HAP-1 (cell line): ENCODE data around the gene ZEB1.
A peak's percentile ranks its signal among the peaks of the same experiment; 100 is the strongest.

ENCODE experiments used
- DNase-seq, 2 experiments: peaks; one replicate each; pipeline ENCODE4 v3.0.0-alpha.2; 2016 to 2020; ENCODE audit warnings: low spot score in 2 of 2
- H3K27me3 ChIP-seq: fragments of 250-450 bp; sonication (Bioruptor Pico); 2 replicates; pipeline ENCODE4 v1.5.1; 2020; ENCODE audit warnings: low read depth, mild to moderate bottlenecking, moderate library complexity
- H3K36me3 ChIP-seq: fragments of 250-450 bp; sonication (Bioruptor Pico); replicated peaks from 2 replicates; pipeline ENCODE4 v1.5.1; 2020; ENCODE audit warnings: mild to moderate bottlenecking
- H3K4me1 ChIP-seq: fragments of 250-450 bp; sonication (Bioruptor Pico); 2 replicates; pipeline ENCODE4 v1.5.1; 2020; ENCODE audit warnings: mild to moderate bottlenecking
- H3K4me3 ChIP-seq: fragments of 250-450 bp; sonication (Bioruptor Pico); 2 replicates; pipeline ENCODE4 v1.5.1; 2020; ENCODE audit warnings: mild to moderate bottlenecking, moderate library complexity
- H3K9me3 ChIP-seq: fragments of 250-450 bp; sonication (Bioruptor Pico); 2 replicates; pipeline ENCODE4 v1.5.1; 2020; ENCODE audit warnings: mild to moderate bottlenecking, moderate library complexity
- in situ Hi-C: fragments of 300-500 bp; cut with MboI; formaldehyde crosslinking; loops from 3 replicates; pipeline ENCODE4 v1.14.3; 2020; ENCODE audit warnings: low sequenced_read_pairs, inconsistent platforms, mixed read lengths

The ZEB1 gene

GRCh38 chr10:31303212-31303611, 15.8 kb upstream of the ZEB1 start:
- DNase-seq: no peak
- H3K4me1 ChIP-seq: no peaks in the 10 kb centered on the region
- in situ Hi-C loops: no loop called here
- H3K4me3 ChIP-seq: no peak overlapping the region
- no peaks in the 10 kb centered on the region; the same call in 1 of the 2 replicates for H3K36me3 ChIP-seq
- H3K9me3 ChIP-seq: no peaks in the 10 kb centered on the region
- H3K27me3 ChIP-seq: no peaks in the 10 kb centered on the region

GRCh38 chr10:31304291-31304970, 14.6 kb upstream of the ZEB1 start:
- H3K4me1 ChIP-seq: no peaks in the 10 kb centered on the region
- H3K36me3 ChIP-seq: no peaks in the 10 kb centered on the region; the same call in 1 of the 2 replicates
- H3K27me3 ChIP-seq: no peaks in the 10 kb centered on the region
- H3K9me3 ChIP-seq: no peaks in the 10 kb centered on the region
- DNase-seq: no peak
- no peak overlapping the region for H3K4me3 ChIP-seq
- in situ Hi-C loops: no loop called here

- Histone ChIP-seq H3K4me3 (no peak overlapping the region), H3K9me3 (no peaks in the 10 kb centered on the region), H3K27me3 (no peaks in the 10 kb centered on the region), H3K4me1 (peaks cover 17% of the 10 kb centered on the region), H3K36me3 (no peaks in the 10 kb centered on the region)
- in situ Hi-C loops: no loop called here
- no peak for DNase-seq
Measured at GRCh38 chr10:31313396-31313795, 5.6 kb upstream of the ZEB1 start.

- in situ Hi-C loops: no loop called here
- Histone ChIP-seq H3K9me3 (no peaks in the 10 kb centered on the region), H3K4me1 (peaks cover 17% of the 10 kb centered on the region), H3K36me3 (no peaks in the 10 kb centered on the region), H3K27me3 (no peaks in the 10 kb centered on the region), H3K4me3 (no peak overlapping the region)
- peak; percentile 34 to 43 for DNase-seq
Measured at GRCh38 chr10:31314256-31315150, 4.5 kb upstream of the ZEB1 start.

GRCh38 chr10:31315453-31315852, 3.6 kb upstream of the ZEB1 start:
- H3K4me1 ChIP-seq: peaks cover 17% of the 10 kb centered on the region
- no peak overlapping the region for H3K4me3 ChIP-seq
- no peaks in the 10 kb centered on the region for H3K27me3 ChIP-seq
- no peaks in the 10 kb centered on the region for H3K9me3 ChIP-seq
- in situ Hi-C loops: no loop called here
- DNase-seq: no peak
- no peaks in the 10 kb centered on the region for H3K36me3 ChIP-seq

GRCh38 chr10:31317171-31317570, 1.8 kb upstream of the ZEB1 start:
- H3K27me3 ChIP-seq: no peaks in the 10 kb centered on the region

GRCh38 chr10:31317652-31318381, 1.2 kb upstream of the ZEB1 start:
- H3K4me3 ChIP-seq: peak overlapping the region; percentile 88
- H3K36me3 ChIP-seq: no peaks in the 10 kb centered on the region
- DNase-seq: peak in 1 of 2 experiments; percentile 51
- no peaks in the 10 kb centered on the region for H3K27me3 ChIP-seq
- in situ Hi-C loops: no loop called here
- H3K9me3 ChIP-seq: no peaks in the 10 kb centered on the region
- H3K4me1 ChIP-seq: peaks cover 17% of the 10 kb centered on the region

More at GRCh38 chr10:31317171-31317570, 1.8 kb upstream of the ZEB1 start:
- no peaks in the 10 kb centered on the region for H3K9me3 ChIP-seq
- no peak overlapping the region; the same call in 1 of the 2 replicates for H3K4me3 ChIP-seq
- in situ Hi-C loops: no loop called here
- H3K4me1 ChIP-seq: peaks cover 17% of the 10 kb centered on the region
- no peaks in the 10 kb centered on the region for H3K36me3 ChIP-seq
- no peak for DNase-seq

GRCh38 chr10:31318382-31318853, 598 bp upstream of the ZEB1 start:
- peaks cover 17% of the 10 kb centered on the region for H3K4me1 ChIP-seq
- DNase-seq: peak in 1 of 2 experiments; percentile 12

GRCh38 chr10:31319602-31320549, 860 bp downstream of the ZEB1 start:
- H3K9me3 ChIP-seq: no peaks in the 10 kb centered on the region
- peaks cover 11% of the 10 kb centered on the region for H3K4me1 ChIP-seq
- in situ Hi-C loops: no loop called here

More at GRCh38 chr10:31318382-31318853, 598 bp upstream of the ZEB1 start:
- Histone ChIP-seq H3K36me3 (no peaks in the 10 kb centered on the region), H3K9me3 (no peaks in the 10 kb centered on the region), H3K4me3 (peak overlapping the region; percentile 88), H3K27me3 (no peaks in the 10 kb centered on the region)
- in situ Hi-C loops: no loop called here

GRCh38 chr10:31320550-31321211, 1.7 kb downstream of the ZEB1 start:
- no peaks in the 10 kb centered on the region for H3K27me3 ChIP-seq
- in situ Hi-C loops: no loop called here
- H3K4me3 ChIP-seq: peak overlapping the region; percentile 88
- H3K9me3 ChIP-seq: no peaks in the 10 kb centered on the region
- no peaks in the 10 kb centered on the region for H3K36me3 ChIP-seq
- H3K4me1 ChIP-seq: peaks cover 7% of the 10 kb centered on the region
- peak; percentile 29 to 64 for DNase-seq

More at GRCh38 chr10:31319602-31320549, 860 bp downstream of the ZEB1 start:
- H3K27me3 ChIP-seq: no peaks in the 10 kb centered on the region
- H3K4me3 ChIP-seq: peak overlapping the region; percentile 88
- DNase-seq: peak in 1 of 2 experiments; percentile 45
- no peaks in the 10 kb centered on the region for H3K36me3 ChIP-seq

GRCh38 chr10:31321396-31321941, 2.5 kb downstream of the ZEB1 start:
- Histone ChIP-seq H3K9me3 (no peaks in the 10 kb centered on the region), H3K4me3 (peak overlapping the region; percentile 88), H3K36me3 (no peaks in the 10 kb centered on the region), H3K27me3 (no peaks in the 10 kb centered on the region), H3K4me1 (peaks cover 7% of the 10 kb centered on the region)
- DNase-seq: no peak
- in situ Hi-C loops: no loop called here

- Histone ChIP-seq H3K36me3 (no peaks in the 10 kb centered on the region), H3K4me1 (peaks cover 3% of the 10 kb centered on the region), H3K4me3 (no peak overlapping the region), H3K27me3 (no peaks in the 10 kb centered on the region), H3K9me3 (no peaks in the 10 kb centered on the region)
- no peak for DNase-seq
- in situ Hi-C loops: no loop called here
Measured at GRCh38 chr10:31322647-31323046, 3.6 kb downstream of the ZEB1 start.
